Heart left ventricle (tissue), 16 donors: Measurements from ENCODE around the gene ALPK3. TPM values are rescaled to one million over a fixed set of nuclear protein-coding genes. Genes with fewer than 3 reads are reported as not detected.
A peak's percentile ranks its signal among the peaks of the same experiment; 100 is the strongest.

Experiments
- ATAC-seq, 4 donors: fragments of 200-7000 bp; cut with Tn5 transposase; one replicate each; pipeline ENCODE4 v1.9.1; 2020 to 2022; ENCODE audit warnings: moderate library complexity in 4 of 4, mild to moderate bottlenecking in 3 of 4, moderate number of reproducible peaks in 1 of 4
- DNase-seq, 5 donors: peaks; one replicate each; pipeline ENCODE4 v3.0.0-alpha.2; 2020
- H3K27ac ChIP-seq, 12 donors: fragments of 200-600 bp; sonication (generic) in 4 of 12; one replicate each; pipeline versions ENCODE4 v1.5.0 to v1.8.0; 2016 to 2022; ENCODE audit warnings: mild to moderate bottlenecking in 2 of 12
- H3K27me3 ChIP-seq, 9 donors: fragments of 200-600 bp; sonication (generic) in 2 of 9; one replicate each; pipeline versions ENCODE4 v1.5.1 to v1.8.0; 2016 to 2022; ENCODE audit warnings: mild to moderate bottlenecking in 3 of 9
- H3K36me3 ChIP-seq, 9 donors: fragments of 200-600 bp; sonication (generic) in 2 of 9; one replicate each; pipeline versions ENCODE4 v1.5.0 to v1.8.0; 2018 to 2022; ENCODE audit warnings: mild to moderate bottlenecking in 2 of 9
- H3K4me1 ChIP-seq, 12 donors: fragments of 200-600 bp; sonication (generic) in 4 of 12; one replicate each; pipeline versions ENCODE4 v1.5.0 to v1.8.0; 2016 to 2022; ENCODE audit warnings: mild to moderate bottlenecking in 3 of 12
- H3K4me3 ChIP-seq, 12 donors: fragments of 200-600 bp; sonication (generic) in 4 of 12; one replicate each; pipeline versions ENCODE4 v1.5.0 to v1.8.0; 2017 to 2022; ENCODE audit warnings: mild to moderate bottlenecking in 9 of 12, moderate library complexity in 4 of 12
- H3K9me3 ChIP-seq, 12 donors: fragments of 200-600 bp; sonication (generic) in 4 of 12; one replicate each; pipeline versions ENCODE4 v1.5.0 to v1.8.0; 2016 to 2022; ENCODE audit warnings: mild to moderate bottlenecking in 1 of 12
- POLR2A ChIP-seq, 2 donors: fragments of 450-650 bp; IDR thresholded peaks; one replicate each; pipeline ENCODE4 v1.6.1; 2017; ENCODE audit warnings: antibody characterized with exemption in 2 of 2, mild to moderate bottlenecking in 2 of 2, moderate library complexity in 2 of 2
- WGBS, 4 donors: extraction: QIAGEN DNeasy Blood & Tissue Kit in 2 of 4; methylation state at CpG; one replicate each; pipeline versions ENCODE4 v1.1.5 to v1.1.7; 2013 to 2018; 5-methylcytosine and 5-hydroxymethylcytosine counted together
- intact Hi-C, 10 donors: fragments of 100-400 bp; cut with DNase I; formaldehyde crosslinking; loops; one replicate each; pipeline versions ENCODE4 v1.11.1 to v1.14.2; 2022
- long read RNA-seq, 3 donors: library from polyadenylated mRNA; unstranded; transcript quantifications; one replicate each; pipeline ENCODE4 v2.0.0, GENCODE V29; 2020 to 2021
- polyA plus RNA-seq, 2 donors: library from polyadenylated mRNA; stranded (reverse); fragments of 200-250 nt; gene quantifications; one replicate each; pipeline ENCODE4 v1.2.3, GENCODE V29; 2013
- total RNA-seq, 9 donors: library from RNA; depleted of rRNA in 2 of 9; stranded (reverse); fragments of >200 nt in 2 of 9; fragmentation: NEBNext Ultra II Directional in 3 of 9; extraction: Animal tissue kit (Norgen Biotek cat#: 25700) in 3 of 9; gene quantifications; one replicate each; pipeline versions ENCODE4 v1.1.0 to v1.2.4, GENCODE V29; 2016 to 2023
- TF ChIP-seq, protein P1 (sequence below), 12 donors: fragments of 200-600 bp; sonication (generic) in 4 of 12; IDR thresholded peaks; one replicate each; pipeline versions ENCODE4 v1.5.0 to v1.8.0; 2018 to 2022; ENCODE audit warnings: antibody characterized with exemption in 12 of 12, mild to moderate bottlenecking in 5 of 12
- donor health status: ischemic (EF 13 %, LVEDD 7.1; RV severe dilation, severe dysfunction).
- donor health status: healthy with polysubstance abuse.
- donor health status: DM: no; HTN: yes; CAD: no.
- donor health status: DM: no; HTN: no; CAD: no.
- donor health status: ischemic (EF 25% LVEDD 6.9; RV normal size, moderate dysfunction).
- donor health status: ischemic (EF 25% LVEDD 5.7; RV mildly dilated, moderate dysfunction).
- donor health status: healthy.
- donor health status: DM: yes; HTN: yes; CAD: no.
- donor health status: ischemic (EF 35%, LVEDD 5.7; RV mildly dilated, moderate dysfunction).
- donor health status: nonischemic (EF 11% LVEDD 7.7; RV severe dilation, severe dysfunction).
- donor health status: DM: yes; HTN: yes; CAD: no.
- donor health status: PGD.
- donor health status: ischemic (EF 29% LVEDD 5.4; RV normal size, mild dysfunction).
- donor health status: nonischemic (EF 23%, LVEDD 6.1; RV moderate dilation, normal function).

The ALPK3 gene, protein sequence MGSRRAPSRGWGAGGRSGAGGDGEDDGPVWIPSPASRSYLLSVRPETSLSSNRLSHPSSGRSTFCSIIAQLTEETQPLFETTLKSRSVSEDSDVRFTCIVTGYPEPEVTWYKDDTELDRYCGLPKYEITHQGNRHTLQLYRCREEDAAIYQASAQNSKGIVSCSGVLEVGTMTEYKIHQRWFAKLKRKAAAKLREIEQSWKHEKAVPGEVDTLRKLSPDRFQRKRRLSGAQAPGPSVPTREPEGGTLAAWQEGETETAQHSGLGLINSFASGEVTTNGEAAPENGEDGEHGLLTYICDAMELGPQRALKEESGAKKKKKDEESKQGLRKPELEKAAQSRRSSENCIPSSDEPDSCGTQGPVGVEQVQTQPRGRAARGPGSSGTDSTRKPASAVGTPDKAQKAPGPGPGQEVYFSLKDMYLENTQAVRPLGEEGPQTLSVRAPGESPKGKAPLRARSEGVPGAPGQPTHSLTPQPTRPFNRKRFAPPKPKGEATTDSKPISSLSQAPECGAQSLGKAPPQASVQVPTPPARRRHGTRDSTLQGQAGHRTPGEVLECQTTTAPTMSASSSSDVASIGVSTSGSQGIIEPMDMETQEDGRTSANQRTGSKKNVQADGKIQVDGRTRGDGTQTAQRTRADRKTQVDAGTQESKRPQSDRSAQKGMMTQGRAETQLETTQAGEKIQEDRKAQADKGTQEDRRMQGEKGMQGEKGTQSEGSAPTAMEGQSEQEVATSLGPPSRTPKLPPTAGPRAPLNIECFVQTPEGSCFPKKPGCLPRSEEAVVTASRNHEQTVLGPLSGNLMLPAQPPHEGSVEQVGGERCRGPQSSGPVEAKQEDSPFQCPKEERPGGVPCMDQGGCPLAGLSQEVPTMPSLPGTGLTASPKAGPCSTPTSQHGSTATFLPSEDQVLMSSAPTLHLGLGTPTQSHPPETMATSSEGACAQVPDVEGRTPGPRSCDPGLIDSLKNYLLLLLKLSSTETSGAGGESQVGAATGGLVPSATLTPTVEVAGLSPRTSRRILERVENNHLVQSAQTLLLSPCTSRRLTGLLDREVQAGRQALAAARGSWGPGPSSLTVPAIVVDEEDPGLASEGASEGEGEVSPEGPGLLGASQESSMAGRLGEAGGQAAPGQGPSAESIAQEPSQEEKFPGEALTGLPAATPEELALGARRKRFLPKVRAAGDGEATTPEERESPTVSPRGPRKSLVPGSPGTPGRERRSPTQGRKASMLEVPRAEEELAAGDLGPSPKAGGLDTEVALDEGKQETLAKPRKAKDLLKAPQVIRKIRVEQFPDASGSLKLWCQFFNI (N-terminal part only)
- total RNA-seq (100 to 1,000 TPM in 8 of 9 donors, 10 to 100 TPM in 1; 82.2 to 258 (median 172) TPM), polyA plus RNA-seq (100 to 1,000 TPM; 110 to 144 TPM)
- long read RNA-seq, donor 1, full-length matches to known transcripts, result 2 of 86 reads
- long read RNA-seq, donor 1, partial matches to known transcripts, result 63 of 86 reads
- long read RNA-seq, donor 1, other reads (novel, unspliced or antisense), result 21 of 86 reads
- long read RNA-seq, donor 2, partial matches to known transcripts, result 103 of 108 reads
- long read RNA-seq, donor 2, other reads (novel, unspliced or antisense), result 2 of 108 reads
- long read RNA-seq, donor 3, full-length matches to known transcripts, result 4 of 132 reads
- long read RNA-seq, donor 3, partial matches to known transcripts, result 29 of 132 reads
- long read RNA-seq, donor 3, other reads (novel, unspliced or antisense), result 99 of 132 reads

DNA sequence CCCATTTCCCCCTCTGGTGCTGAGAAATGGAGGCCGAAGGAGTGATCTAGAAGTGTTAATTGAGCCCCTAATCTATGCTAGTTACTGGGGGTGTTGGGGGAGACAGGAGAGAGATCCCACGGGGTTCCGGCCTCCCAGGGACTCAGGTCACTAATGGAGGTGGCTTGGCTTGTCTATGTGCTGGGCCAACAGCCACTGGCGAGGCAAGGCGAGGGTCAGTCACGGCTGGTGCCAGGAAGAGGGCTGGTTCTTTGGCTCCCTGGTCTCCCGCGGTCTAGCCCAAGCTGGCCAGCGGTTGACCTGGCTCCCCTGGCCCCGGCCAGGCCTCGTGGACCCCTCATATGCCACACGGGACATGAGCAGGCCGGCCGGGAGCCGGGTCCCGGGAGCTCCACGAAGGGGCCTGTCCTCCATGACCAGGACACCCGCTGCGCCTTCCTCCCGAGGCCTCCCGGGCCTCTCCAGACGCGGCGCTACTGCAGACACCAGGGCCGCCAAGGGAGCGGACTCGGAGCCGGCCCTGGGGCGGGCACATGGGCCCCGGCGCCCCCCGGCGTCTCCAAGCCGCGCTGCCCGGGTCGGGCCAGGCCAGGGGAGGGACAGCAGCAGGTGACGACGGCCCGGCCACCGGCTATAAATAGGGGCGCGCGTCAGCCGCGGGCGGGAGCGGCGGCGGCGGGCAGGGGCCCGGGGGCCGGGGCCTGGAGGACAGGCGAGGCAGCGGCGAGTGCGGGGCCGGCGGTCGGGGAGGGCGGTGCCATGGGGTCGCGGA is at the start of gene ALPK3:
Gene ALPK3 (plus strand): TSS at position 663 of the 772 bp plus-strand sequence. CDS start 97 bp downstream, at position 760.
- TF ChIP-seq, protein P1, sequence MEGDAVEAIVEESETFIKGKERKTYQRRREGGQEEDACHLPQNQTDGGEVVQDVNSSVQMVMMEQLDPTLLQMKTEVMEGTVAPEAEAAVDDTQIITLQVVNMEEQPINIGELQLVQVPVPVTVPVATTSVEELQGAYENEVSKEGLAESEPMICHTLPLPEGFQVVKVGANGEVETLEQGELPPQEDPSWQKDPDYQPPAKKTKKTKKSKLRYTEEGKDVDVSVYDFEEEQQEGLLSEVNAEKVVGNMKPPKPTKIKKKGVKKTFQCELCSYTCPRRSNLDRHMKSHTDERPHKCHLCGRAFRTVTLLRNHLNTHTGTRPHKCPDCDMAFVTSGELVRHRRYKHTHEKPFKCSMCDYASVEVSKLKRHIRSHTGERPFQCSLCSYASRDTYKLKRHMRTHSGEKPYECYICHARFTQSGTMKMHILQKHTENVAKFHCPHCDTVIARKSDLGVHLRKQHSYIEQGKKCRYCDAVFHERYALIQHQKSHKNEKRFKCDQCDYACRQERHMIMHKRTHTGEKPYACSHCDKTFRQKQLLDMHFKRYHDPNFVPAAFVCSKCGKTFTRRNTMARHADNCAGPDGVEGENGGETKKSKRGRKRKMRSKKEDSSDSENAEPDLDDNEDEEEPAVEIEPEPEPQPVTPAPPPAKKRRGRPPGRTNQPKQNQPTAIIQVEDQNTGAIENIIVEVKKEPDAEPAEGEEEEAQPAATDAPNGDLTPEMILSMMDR (IDR thresholded peaks at IDR 0.05), result peak in 9 of 12 donors; percentile 15 to 54 (median 24)
- peak; percentile 69 to 86 for TF ChIP-seq POLR2A (IDR thresholded peaks at IDR 0.05)
- intact Hi-C loops, result loop anchor here in 9 of 10 donors (5.0 to 10.0 kb wide), 9 partner anchors 62 to 222 kb away; partner anchors contain the start of genes NMB (in 4 of the 9), ZNF592 (in 4 of the 9), SEC11A (in 2 of the 9) and WDR73 (in 1 of the 9)
- peak; percentile 85 to 89 (median 86) for DNase-seq
- Histone ChIP-seq H3K27me3 (no peaks in the 10 kb centered on the region), H3K27ac (peak within 1 kb of the TSS; percentile 93 to 99 (median 96)), H3K4me1 (peaks cover 4 to 64% (median 52%) of the 10 kb centered on the region in 12 donors), H3K9me3 (no peaks in the 10 kb centered on the region), H3K36me3 (no peaks in the 10 kb centered on the region), H3K4me3 (peak within 1 kb of the TSS; percentile 35 to 93 (median 72))
- 11 to 18% (median 12%) methylated on average over 34 to 63 of the region's 63 CpGs for WGBS, 4 donors
- ATAC-seq, result peak; percentile 48 to 85 (median 70)

DNA sequence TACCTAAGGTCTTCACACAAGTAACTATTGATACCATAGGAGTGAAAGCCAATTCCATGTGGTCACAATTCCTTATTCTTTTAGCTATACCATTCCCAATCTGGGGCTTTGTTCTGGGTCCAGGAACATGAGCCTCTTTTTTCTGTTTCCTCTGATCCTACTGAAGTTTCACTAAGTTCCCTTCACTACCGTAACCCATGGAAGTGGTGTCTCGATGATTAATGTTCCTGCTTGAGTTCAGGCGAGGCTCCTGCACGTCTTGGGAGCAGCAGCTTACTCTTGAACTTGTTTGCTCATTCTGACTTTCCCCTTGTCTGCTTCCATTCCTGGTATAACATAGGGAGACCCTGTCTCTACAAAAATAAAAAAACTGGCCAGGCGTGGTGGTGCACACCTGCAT is 45.1 kb upstream of the ALPK3 start:
- intact Hi-C loops, result loop anchor here in 2 of 10 donors (5.0 to 10.0 kb wide), 2 partner anchors 35 to 187 kb away; no protein-coding TSS in a partner anchor
- Histone ChIP-seq H3K4me3 (no peak overlapping the region), H3K36me3 (peaks cover 0 to 69% (median 40%) of the 10 kb centered on the region in 9 donors), H3K27me3 (no peaks in the 10 kb centered on the region), H3K9me3 (no peaks in the 10 kb centered on the region), H3K4me1 (peaks cover 0 to 38% (median 14%) of the 10 kb centered on the region in 12 donors), H3K27ac (peak overlapping the region in 1 of 12 donors; percentile 24)
- TF ChIP-seq, protein P1 (IDR thresholded peaks at IDR 0.05), result no peak
- ATAC-seq, result no peak
- WGBS, 4 donors, result 78 to 88% (median 82%) methylated on average over 5 of the region's 5 CpGs
- no peak for DNase-seq

DNA sequence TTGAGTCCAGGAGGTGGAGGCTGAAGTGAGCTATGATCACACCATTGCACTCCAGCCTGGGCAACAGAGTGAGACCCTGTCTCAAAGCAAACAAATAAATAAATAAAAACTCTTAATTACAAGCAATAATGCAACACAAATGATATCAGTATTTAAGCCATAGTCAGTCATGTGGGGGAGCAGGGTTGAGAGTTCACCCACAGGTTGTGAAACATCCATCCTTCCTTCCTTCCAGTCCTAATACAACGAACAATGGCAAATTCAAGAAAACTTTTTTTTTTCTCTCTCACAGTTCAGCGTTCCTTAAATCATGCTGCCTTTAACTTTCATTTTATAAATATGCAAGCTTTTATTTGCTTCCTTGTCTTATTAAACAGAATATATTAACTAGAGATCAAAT is 44.7 kb upstream of the ALPK3 start:
- intact Hi-C loops, result loop anchor here in 2 of 10 donors (5.0 to 10.0 kb wide), 2 partner anchors 35 to 188 kb away; no protein-coding TSS in a partner anchor
- no peaks in the 10 kb centered on the region for H3K9me3 ChIP-seq
- no peak overlapping the region for H3K4me3 ChIP-seq
- H3K27ac ChIP-seq, result peak overlapping the region in 2 of 12 donors; percentile 18 to 24
- peaks cover 0 to 38% (median 16%) of the 10 kb centered on the region in 12 donors for H3K4me1 ChIP-seq
- ATAC-seq, result no peak
- no peaks in the 10 kb centered on the region for H3K27me3 ChIP-seq
- TF ChIP-seq, protein P1 (IDR thresholded peaks at IDR 0.05), result no peak
- TF ChIP-seq POLR2A (IDR thresholded peaks at IDR 0.05), result no peak
- H3K36me3 ChIP-seq, result peaks cover 0 to 65% (median 35%) of the 10 kb centered on the region in 9 donors
- 49 to 60% (median 54%) methylated on average over 2 of the region's 2 CpGs for WGBS, 4 donors
- no peak for DNase-seq
